Head of caudate nucleus (tissue), 42 donors: ENCODE measurements around the gene TMEM165.

Source experiments
- DNase-seq, 42 donors: peaks; one replicate each; pipeline versions ENCODE4 v3.0.0 to v3.0.0-alpha.2; 2020 to 2021; ENCODE audit warnings: mixed read lengths in 7 of 42
- intact Hi-C: fragments of 100-400 bp; cut with DNase I; formaldehyde crosslinking; loops from one replicate; pipeline ENCODE4 v1.15.0; 2022

The TMEM165 gene

GRCh38 chr4:55397126-55397436, 1.3 kb downstream of the TMEM165 start:
- peak in 7 of 42 donors; percentile 7 to 62 (median 42) for DNase-seq
- intact Hi-C loops, result loop anchor here (2.0 to 10.0 kb wide), 3 partner anchors 35 to 148 kb away; partner anchors contain the start of genes CLOCK and SRD5A3

DNA sequence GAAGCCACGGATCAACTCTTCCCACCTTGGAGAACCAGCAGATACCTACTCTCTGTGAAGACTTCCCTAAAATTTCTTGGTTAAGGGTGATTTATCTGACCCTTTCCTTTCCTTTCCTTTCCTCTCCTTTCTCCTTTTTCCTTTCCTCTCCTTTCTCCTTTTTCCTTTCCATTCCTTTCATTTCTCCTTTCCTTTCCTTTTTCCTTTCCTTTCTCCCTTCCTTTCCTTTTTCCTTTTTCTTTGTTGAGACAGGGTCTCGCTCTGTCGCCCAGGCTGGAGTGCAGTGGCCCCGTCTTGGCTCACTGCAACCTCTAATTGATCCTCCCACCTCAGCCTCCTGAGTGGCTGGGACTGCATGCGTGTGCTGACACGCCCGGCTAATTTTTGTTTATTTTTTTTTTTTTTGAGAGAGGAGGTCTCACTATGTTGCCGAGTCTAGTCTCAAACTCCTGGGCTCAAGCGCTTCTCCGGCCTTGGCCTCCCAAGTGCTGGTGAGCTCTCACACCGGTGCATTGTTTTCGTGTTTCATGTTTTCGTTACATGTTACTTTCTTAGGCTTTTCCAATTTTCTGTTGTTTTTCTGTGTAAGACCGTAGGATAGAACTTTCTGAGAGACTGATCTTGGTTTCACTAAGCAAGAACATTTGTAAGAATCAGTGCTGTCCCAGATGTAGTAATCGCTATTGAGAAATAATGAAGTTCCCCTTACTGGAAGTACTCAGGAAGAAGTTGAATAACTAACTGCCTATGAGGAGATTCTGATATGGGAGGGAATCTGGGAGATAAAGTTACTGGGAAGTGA, 2.0 kb downstream of the TMEM165 start:
- intact Hi-C loops, result loop anchor here (2.0 to 10.0 kb wide), 3 partner anchors 35 to 147 kb away; partner anchors contain the start of genes CLOCK and SRD5A3
- DNase-seq, result no peak

DNA sequence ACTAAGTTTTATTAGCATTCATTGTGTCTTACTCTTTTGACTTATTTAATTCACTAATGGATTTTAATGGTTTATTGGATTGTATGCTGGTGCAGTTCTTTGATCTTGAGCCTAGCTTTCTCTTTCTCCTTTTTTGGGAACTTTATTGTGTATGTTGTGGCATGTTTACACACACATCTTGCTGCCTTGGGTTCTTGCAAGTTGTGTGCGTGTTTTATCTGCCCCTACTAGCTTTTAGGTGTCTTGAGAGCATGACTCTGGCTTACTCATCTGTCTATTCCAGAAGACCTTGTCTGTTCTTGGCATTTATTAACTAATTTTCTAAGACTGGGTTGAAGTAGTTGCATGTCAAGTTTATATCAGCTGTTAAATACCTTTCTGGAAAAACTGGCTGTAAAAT, 2.7 kb downstream of the TMEM165 start:
- intact Hi-C loops, result loop anchor here (5.0 to 10.0 kb wide), 2 partner anchors 36 to 146 kb away; partner anchors contain the start of gene CLOCK
- DNase-seq, result no peak

GRCh38 chr4:55398966-55399365, 3.2 kb downstream of the TMEM165 start:
- DNase-seq, result peak in 2 of 42 donors; percentile 22 to 33
- intact Hi-C loops, result loop anchor here (5.0 to 10.0 kb wide), 2 partner anchors 37 to 146 kb away; partner anchors contain the start of gene CLOCK

GRCh38 chr4:55399581-55399980, 3.8 kb downstream of the TMEM165 start:
- peak in 4 of 42 donors; percentile 13 to 63 (median 36) for DNase-seq
- intact Hi-C loops, result loop anchor here (5.0 to 10.0 kb wide), 2 partner anchors 37 to 145 kb away; partner anchors contain the start of gene CLOCK

GRCh38 chr4:55405073-55405472, 9.3 kb downstream of the TMEM165 start:
- intact Hi-C loops, result no loop called here
- no peak for DNase-seq

GRCh38 chr4:55406545-55406944, 10.8 kb downstream of the TMEM165 start:
- no peak for DNase-seq
- intact Hi-C loops, result no loop called here

GRCh38 chr4:55407119-55407518, 11.4 kb downstream of the TMEM165 start:
- intact Hi-C loops, result no loop called here
- no peak for DNase-seq

DNA sequence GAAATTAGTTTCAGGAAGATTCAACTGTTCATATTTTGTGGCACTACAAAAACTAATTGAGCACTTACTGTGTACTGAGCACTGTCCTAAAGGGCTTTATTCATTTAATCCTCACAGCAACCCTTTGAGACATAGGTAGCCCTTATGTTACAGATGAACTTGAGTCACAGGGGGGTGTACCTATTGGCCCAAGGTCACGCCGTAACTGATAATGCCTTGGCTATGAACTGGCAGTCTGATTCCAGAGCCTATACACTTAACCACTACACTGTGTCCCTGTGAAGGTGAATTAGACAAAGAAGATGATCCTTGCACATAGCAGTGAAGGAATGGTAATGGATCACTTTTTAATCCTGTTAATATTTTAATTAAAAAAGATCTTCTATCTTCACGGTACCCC, 12.0 kb downstream of the TMEM165 start:
- intact Hi-C loops, result no loop called here
- DNase-seq, result no peak

GRCh38 chr4:55409468-55410171, 13.9 kb downstream of the TMEM165 start:
- intact Hi-C loops, result no loop called here
- peak in 8 of 42 donors; percentile 14 to 60 (median 33) for DNase-seq

- DNase-seq, result no peak
- intact Hi-C loops, result no loop called here
Measured at GRCh38 chr4:55410431-55410830, 14.7 kb downstream of the TMEM165 start.

GRCh38 chr4:55411621-55412020, 15.9 kb downstream of the TMEM165 start:
- intact Hi-C loops, result no loop called here
- DNase-seq, result no peak

- no peak for DNase-seq
- intact Hi-C loops, result no loop called here
Measured at GRCh38 chr4:55416176-55416575, 20.4 kb downstream of the TMEM165 start.

- no peak for DNase-seq
- intact Hi-C loops, result no loop called here
Measured at GRCh38 chr4:55424791-55425190, 29.0 kb downstream of the TMEM165 start.

- no peak for DNase-seq
- intact Hi-C loops, result loop anchor here (10.0 kb wide), 1 partner anchor 113 kb away; the partner anchor contains the start of gene CLOCK
Measured at GRCh38 chr4:55431710-55432336, 36.1 kb downstream of the TMEM165 start.

GRCh38 chr4:55435141-55435841, 39.5 kb downstream of the TMEM165 start:
- DNase-seq, result no peak
- intact Hi-C loops, result loop anchor here (10.0 kb wide), 1 partner anchor 110 kb away; the partner anchor contains the start of gene CLOCK

- DNase-seq, result no peak
- intact Hi-C loops, result loop anchor here (10.0 kb wide), 1 partner anchor 107 kb away; the partner anchor contains the start of gene CLOCK
Measured at GRCh38 chr4:55437356-55437796, 41.6 kb downstream of the TMEM165 start.

DNA sequence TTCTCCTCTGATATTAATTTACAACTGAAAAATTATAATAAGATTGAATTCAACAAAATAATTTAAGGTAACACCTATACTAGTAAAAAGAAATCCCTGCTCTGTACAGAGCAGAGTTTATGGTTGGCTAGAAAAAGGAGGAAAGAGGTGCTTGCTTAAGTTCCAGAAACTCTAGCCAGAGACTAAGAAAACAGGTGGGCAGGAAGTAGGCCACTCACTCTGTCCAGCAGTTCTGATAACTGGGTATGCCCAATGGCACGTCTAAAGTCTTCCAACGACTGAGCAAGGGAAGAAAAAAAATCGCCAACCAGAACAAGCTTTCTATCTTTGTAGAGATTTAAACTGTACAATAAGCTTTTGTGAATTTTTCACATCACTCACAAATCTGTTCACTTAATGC, 42.1 kb downstream of the TMEM165 start:
- no peak for DNase-seq
- intact Hi-C loops, result loop anchor here (10.0 kb wide), 1 partner anchor 107 kb away; the partner anchor contains the start of gene CLOCK

DNA sequence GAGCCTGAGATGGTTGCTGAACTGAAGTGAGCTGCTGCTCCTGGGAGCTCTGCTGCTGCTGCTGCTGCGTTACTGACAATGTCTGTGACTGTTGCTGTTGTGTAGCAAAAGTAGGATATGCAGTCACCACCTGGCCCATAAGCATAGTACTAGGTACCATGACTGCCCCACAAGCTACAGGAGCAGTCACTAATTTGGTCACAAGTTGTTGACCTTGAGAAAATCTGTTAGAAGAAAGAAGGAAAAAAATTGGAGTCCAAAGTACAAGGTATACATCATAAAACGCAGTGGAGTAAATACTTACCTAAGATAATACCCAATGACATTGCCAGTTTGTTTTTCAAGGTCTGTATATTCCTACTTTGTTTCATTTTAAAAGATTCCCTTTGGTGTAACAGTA, 42.6 kb downstream of the TMEM165 start:
- DNase-seq, result no peak
- intact Hi-C loops, result loop anchor here (10.0 kb wide), 1 partner anchor 106 kb away; the partner anchor contains the start of gene CLOCK
